WERI-Rb-1 (cell line): ENCODE results near the gene MCM3AP.

Experiments used
- DNase-seq: peaks from one replicate; pipeline ENCODE4 v3.0.0-alpha.2; 2020
- H3K27ac ChIP-seq: fragments of 250-450 bp; sonication (Bioruptor Pico); 2 replicates; pipeline ENCODE4 v1.5.1; 2020; ENCODE audit warnings: mild to moderate bottlenecking, moderate library complexity
- H3K27me3 ChIP-seq: fragments of 250-450 bp; sonication (Bioruptor Pico); 2 replicates; pipeline ENCODE4 v1.5.1; 2021; ENCODE audit warnings: mild to moderate bottlenecking, low read depth, moderate library complexity; ENCODE audit not compliant: insufficient read depth, severe bottlenecking
- H3K36me3 ChIP-seq: fragments of 250-450 bp; sonication (Bioruptor Pico); 2 replicates; pipeline ENCODE4 v1.5.1; 2020; ENCODE audit warnings: mild to moderate bottlenecking, moderate library complexity
- H3K4me3 ChIP-seq: 2 replicates; pipeline ENCODE4 v1.5.1; 2011; ENCODE audit warnings: low read depth, mild to moderate bottlenecking, control low read depth, low read length
- H3K9me3 ChIP-seq: fragments of 250-450 bp; sonication (Bioruptor Pico); 2 replicates; pipeline ENCODE4 v1.5.1; 2021; ENCODE audit warnings: mild to moderate bottlenecking, moderate library complexity; ENCODE audit not compliant: severe bottlenecking
- TF ChIP-seq, protein P1 (sequence below): IDR thresholded peaks from 2 replicates; pipeline ENCODE4 v1.5.1; 2011; ENCODE audit warnings: low read depth, mild to moderate bottlenecking, control low read depth, inconsistent platforms, low read length

MCM3AP gene

DNA sequence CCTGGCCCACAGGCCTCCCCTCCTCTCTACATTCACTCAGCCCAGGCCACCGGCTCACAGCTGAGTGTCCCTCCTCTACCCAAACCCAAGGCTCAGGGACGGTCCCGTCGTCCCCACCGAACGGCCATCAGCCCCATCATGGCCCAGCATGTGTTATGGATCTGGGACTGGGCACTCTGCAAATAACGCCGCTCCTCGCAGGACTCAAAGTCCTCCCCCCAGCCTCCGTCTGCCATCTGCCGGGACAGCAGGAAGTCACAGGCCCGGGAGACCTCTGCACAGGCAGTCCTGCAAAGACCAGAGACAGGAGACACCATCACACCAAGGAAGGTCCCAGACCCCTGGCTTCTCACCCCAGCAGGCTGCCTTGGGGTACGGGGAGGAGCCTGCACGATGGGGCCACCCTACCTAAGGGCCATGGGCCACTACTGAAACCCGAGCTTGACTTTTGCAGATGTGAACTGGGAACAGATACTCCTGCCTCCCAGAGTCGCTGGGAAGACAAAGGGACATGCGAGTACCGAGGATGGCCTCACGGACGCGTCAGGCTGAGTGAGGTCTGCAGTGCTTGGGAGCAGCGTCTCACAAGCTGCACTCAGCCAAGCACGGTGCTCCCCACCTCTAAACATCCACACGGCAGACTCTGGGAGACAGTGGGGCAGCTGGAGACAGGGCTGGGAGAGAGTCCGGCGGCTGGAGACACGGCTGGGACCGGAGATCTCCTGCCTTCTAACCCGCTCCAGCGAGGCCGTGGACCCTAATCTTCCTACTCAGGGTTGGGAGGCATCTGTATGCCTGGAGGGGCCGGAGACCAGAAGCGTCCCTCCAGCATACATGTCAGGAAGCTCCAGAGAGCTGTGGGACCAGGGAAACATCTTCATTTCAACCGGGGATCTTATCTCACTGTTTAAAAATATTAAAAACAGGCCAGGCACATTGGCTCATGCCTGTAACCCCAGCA lies 90.8 kb downstream of the MCM3AP start:
- no peaks in the 10 kb centered on the region for H3K27me3 ChIP-seq
- H3K27ac ChIP-seq, result peak overlapping the region; percentile 49
- peaks cover 68% of the 10 kb centered on the region for H3K36me3 ChIP-seq
- TF ChIP-seq, protein P1, sequence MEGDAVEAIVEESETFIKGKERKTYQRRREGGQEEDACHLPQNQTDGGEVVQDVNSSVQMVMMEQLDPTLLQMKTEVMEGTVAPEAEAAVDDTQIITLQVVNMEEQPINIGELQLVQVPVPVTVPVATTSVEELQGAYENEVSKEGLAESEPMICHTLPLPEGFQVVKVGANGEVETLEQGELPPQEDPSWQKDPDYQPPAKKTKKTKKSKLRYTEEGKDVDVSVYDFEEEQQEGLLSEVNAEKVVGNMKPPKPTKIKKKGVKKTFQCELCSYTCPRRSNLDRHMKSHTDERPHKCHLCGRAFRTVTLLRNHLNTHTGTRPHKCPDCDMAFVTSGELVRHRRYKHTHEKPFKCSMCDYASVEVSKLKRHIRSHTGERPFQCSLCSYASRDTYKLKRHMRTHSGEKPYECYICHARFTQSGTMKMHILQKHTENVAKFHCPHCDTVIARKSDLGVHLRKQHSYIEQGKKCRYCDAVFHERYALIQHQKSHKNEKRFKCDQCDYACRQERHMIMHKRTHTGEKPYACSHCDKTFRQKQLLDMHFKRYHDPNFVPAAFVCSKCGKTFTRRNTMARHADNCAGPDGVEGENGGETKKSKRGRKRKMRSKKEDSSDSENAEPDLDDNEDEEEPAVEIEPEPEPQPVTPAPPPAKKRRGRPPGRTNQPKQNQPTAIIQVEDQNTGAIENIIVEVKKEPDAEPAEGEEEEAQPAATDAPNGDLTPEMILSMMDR, result peak; percentile 18; the same call in 1 of the 2 replicates
- H3K4me3 ChIP-seq, result no peak overlapping the region
- H3K9me3 ChIP-seq, result no peaks in the 10 kb centered on the region
- peak; percentile 66 for DNase-seq

DNA sequence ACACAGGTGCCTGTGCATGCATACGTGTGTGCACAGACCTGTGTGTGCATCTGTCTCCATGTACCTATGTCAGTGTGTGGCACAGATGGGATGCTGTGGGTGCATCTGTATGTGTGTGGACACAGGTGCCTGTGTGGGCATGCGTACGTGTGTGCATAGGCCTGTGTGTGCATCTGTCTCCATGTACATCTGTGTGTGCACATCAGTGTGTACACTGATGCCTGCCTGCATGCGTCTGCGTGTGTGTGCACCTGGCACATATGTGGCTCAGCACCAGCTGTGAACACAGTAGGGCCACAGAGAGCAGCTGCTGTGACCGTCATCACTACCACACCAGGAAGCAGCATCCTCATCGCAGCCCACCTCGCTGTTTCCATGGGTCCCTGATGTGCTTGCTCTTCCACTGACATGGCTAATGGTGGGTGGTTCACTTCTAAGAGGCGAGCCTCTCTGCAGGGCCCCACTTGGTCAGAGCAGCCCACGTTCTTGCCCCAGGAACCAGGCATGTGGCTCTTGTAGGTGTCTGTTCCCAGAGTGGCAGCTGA lies 91.5 kb downstream of the MCM3AP start:
- peak overlapping the region; percentile 49; the same call in 1 of the 2 replicates for H3K27ac ChIP-seq

DNA sequence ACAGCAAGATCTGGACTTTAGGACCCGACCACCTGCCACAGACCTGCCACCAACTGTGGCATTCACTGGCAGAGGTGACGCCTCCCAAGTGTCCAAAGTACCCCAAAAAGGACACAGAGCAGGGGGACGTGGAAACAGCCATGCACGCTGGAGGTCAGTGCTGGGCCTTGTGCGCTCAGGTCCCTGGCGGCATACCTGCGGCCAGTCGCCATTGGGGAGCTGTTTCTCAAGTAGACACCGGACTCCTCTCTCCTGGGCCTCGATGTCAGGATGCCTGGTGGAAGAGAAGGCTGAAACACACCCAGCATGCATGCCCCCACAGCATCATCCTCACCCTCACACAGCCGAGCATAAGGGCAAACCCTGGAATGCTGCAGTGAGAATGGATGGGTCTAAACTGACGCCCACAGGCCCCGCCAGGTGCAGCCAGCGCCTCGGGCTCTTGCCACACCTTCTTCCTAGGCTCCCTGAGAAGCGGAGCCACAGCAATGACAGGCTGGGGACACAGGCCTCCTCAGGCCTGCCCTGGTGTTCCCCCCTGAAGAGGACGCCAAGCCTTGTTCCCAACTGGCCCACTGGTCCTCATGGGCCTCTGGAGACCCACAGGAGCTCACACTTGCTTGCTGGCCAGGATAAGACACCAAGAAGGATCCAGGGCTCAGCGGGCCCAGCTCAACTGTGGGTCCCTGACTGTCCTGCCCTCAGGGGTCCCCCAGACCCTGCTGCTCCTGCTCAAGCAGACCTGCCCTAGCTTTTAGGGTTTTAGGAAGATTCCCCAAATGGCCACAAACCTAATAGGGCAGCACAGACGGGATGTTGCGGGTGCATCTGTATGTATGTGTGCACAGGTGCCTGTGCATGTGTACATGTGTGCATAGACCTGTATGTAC lies 93.5 kb downstream of the MCM3AP start:
- H3K27ac ChIP-seq, result no peak overlapping the region
- H3K4me3 ChIP-seq, result no peak overlapping the region
- no peaks in the 10 kb centered on the region for H3K9me3 ChIP-seq
- peaks cover 65% of the 10 kb centered on the region for H3K36me3 ChIP-seq
- TF ChIP-seq, protein P1, result no peak
- DNase-seq, result no peak
- H3K27me3 ChIP-seq, result no peaks in the 10 kb centered on the region

More for the DNA sequence above, 91.5 kb downstream of the MCM3AP start:
- TF ChIP-seq, protein P1, result no peak
- H3K27me3 ChIP-seq, result no peaks in the 10 kb centered on the region
- no peak for DNase-seq
- H3K36me3 ChIP-seq, result peaks cover 62% of the 10 kb centered on the region
- no peaks in the 10 kb centered on the region for H3K9me3 ChIP-seq
- H3K4me3 ChIP-seq, result no peak overlapping the region

DNA sequence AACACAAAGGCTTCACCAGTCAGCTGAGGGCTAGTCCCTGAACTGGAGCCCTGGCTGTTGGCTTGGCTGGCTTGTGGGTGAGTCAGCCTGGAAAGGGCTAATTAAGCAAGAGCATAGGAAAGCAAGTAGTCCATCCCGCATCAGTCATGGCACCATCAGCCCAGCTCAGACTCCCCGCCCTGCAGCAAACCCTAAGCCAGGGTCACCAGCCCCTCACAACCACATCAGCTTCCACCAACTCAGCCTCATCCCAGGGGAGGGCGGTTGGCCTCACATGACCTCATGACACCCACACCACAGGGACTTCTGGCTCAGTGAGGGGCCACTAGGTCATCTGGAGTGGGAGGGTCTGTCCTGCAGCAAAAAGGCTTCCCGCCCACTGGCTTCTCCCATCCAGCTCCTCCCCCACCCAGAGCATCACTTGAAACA lies 94.1 kb downstream of the MCM3AP start:
- TF ChIP-seq, protein P1, result no peak
- Histone ChIP-seq H3K9me3 (no peaks in the 10 kb centered on the region), H3K27me3 (no peaks in the 10 kb centered on the region), H3K36me3 (peaks cover 58% of the 10 kb centered on the region), H3K27ac (no peak overlapping the region), H3K4me3 (no peak overlapping the region)
- DNase-seq, result no peak

DNA sequence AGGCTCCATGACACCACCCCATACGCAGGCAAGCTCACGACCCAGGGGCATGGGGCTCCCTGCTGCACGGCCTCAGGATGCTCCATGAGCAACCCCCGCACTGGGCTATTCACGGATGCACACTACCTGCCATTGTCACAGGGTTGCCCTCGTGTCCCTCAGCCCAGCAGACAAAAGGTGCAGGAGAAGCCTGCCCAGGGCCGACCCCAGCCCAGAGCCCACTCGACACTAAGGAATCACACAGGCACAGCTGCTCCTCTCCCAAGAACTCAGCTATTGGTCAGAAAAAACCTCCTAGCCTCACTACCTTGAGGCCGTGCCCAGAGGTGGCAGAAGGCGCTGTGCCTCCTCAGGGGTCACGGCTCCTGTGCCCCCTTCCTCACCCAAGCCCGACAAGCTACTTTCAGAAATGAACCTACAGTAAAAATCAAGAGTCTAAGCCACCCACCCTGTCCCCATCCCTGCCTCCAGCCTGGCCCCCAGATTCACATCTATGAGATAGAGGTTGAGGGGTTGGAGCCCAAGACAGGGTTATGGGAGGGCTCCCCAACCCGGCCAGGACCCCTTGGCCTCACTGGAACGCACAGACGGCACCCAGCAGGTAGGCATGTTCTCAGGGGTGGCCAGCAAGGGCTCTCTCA lies 94.8 kb downstream of the MCM3AP start:
- DNase-seq, result no peak
- no peak overlapping the region for H3K27ac ChIP-seq

More for the DNA sequence above, 94.8 kb downstream of the MCM3AP start:
- H3K36me3 ChIP-seq, result peaks cover 52% of the 10 kb centered on the region
- H3K27me3 ChIP-seq, result no peaks in the 10 kb centered on the region
- H3K4me3 ChIP-seq, result no peak overlapping the region
- TF ChIP-seq, protein P1, result no peak
- H3K9me3 ChIP-seq, result no peaks in the 10 kb centered on the region
